K562 (cell line): Measurements from ENCODE around the gene TXNDC15. TPM values are rescaled to one million over a fixed set of nuclear protein-coding genes. Genes with fewer than 3 reads are reported as not detected.

Experiments used
- ATAC-seq: fragments of 200-7000 bp; cut with Tn5 transposase; 3 replicates; pipeline ENCODE4 v1.9.1; 2020; ENCODE audit warnings: moderate library complexity
- BruUV-seq: library from RNA; stranded (reverse); fragments of 400-500 nt; replicated peaks from 2 replicates; lab custom pipeline; 2021; lab: Mats Ljungman, UMichigan
- CTCF ChIA-PET: fragments of 300-600 bp; formaldehyde crosslinking; extraction: SDS; loops from one replicate; lab custom pipeline; 2021; ENCODE audit warnings: low intra/inter-chr PET ratio; lab: Yijun Ruan, JAX
- POLR2A ChIA-PET: fragments of 300-600, 350-650 bp; sonication (Branson Sonifier 250); formaldehyde crosslinking; extraction: SDS; loops from one replicate; lab custom pipeline; 2021; ENCODE audit warnings: antibody characterized with exemption, inconsistent platforms; lab: Yijun Ruan, JAX
- DNase-seq, 4 experiments: peaks; one replicate each; pipeline versions ENCODE4 v3.0.0 to v3.0.0-alpha.2; 2011 to 2018; ENCODE audit warnings: low spot score in 3 of 4, mixed read lengths in 3 of 4; ENCODE audit errors: extremely low read depth in 1 of 4
- FAIRE-seq: peaks from 2 replicates; lab custom pipeline; 2011; peaks lifted over from hg19 to GRCh38; lab: Jason Lieb, UNC
- H2AFZ ChIP-seq: 2 replicates; pipeline ENCODE4 v1.6.0; 2011; ENCODE audit warnings: low read depth, low read length, control low read depth, inconsistent platforms
- H3K27ac ChIP-seq: fragments of 200-600 bp; 3 replicates; pipeline ENCODE4 v1.8.0; 2011; ENCODE audit warnings: low read depth, mild to moderate bottlenecking, control low read depth, inconsistent platforms, low read length, moderate library complexity, mixed read lengths; ENCODE audit errors: extremely low read depth
- H3K27me3 ChIP-seq, 2 experiments: fragments of 300-600 bp in 1 of 2; 2 replicates in 1 of 2; 3 replicates in 1 of 2; pipeline versions ENCODE4 v1.6.0 to v1.8.0; 2011; ENCODE audit warnings: inconsistent platforms in 2 of 2, low read length in 2 of 2, mild to moderate bottlenecking in 1 of 2, mixed read lengths in 1 of 2, moderate library complexity in 1 of 2; ENCODE audit not compliant: control insufficient read depth in 2 of 2, insufficient read depth in 2 of 2
- H3K36me3 ChIP-seq: fragments of 300-600 bp; 3 replicates; pipeline ENCODE4 v1.8.0; 2011; ENCODE audit warnings: mild to moderate bottlenecking, low read length, inconsistent platforms; ENCODE audit not compliant: control insufficient read depth, insufficient read depth
- H3K4me1 ChIP-seq, 2 experiments: fragments of 200-600 bp in 1 of 2; replicated peaks in 1 of 2; 2 replicates in 1 of 2; 3 replicates in 1 of 2; pipeline versions ENCODE4 v1.5.1 to v1.8.0; 2011; ENCODE audit warnings: inconsistent platforms in 2 of 2, low read length in 2 of 2, mild to moderate bottlenecking in 1 of 2, mixed read lengths in 1 of 2, moderate library complexity in 1 of 2; ENCODE audit not compliant: control insufficient read depth in 2 of 2, insufficient read depth in 2 of 2
- H3K4me2 ChIP-seq: 2 replicates; pipeline ENCODE4 v1.6.1; 2011; ENCODE audit warnings: low read length, control low read depth, inconsistent platforms, mixed read lengths; ENCODE audit not compliant: insufficient read depth
- H3K4me3 ChIP-seq: fragments of 200-600 bp; sonication (generic), shearing (Covaris generic); 2 replicates; pipeline ENCODE4 v1.5.1; 2016; ENCODE audit warnings: control low read depth, inconsistent platforms
- H3K79me2 ChIP-seq: fragments of 200-600 bp; 3 replicates; pipeline ENCODE4 v1.8.0; 2011; ENCODE audit warnings: low read length, inconsistent platforms; ENCODE audit not compliant: control insufficient read depth, insufficient read depth
- H3K9ac ChIP-seq, 2 experiments: 2 replicates each; pipeline versions ENCODE4 v1.6.0 to v1.6.1; 2011; ENCODE audit warnings: low read depth in 2 of 2, low read length in 2 of 2, control low read depth in 1 of 2, inconsistent platforms in 1 of 2, mild to moderate bottlenecking in 1 of 2, mixed read lengths in 1 of 2; ENCODE audit not compliant: insufficient read depth in 1 of 2
- H3K9me1 ChIP-seq: one replicate; pipeline ENCODE4 v1.6.0; 2011; ENCODE audit warnings: inconsistent platforms, mild to moderate bottlenecking, low read length, moderate library complexity; ENCODE audit not compliant: control insufficient read depth, insufficient read depth
- H3K9me3 ChIP-seq: replicated peaks from 2 replicates; pipeline ENCODE4 v1.5.1; 2011; ENCODE audit warnings: low read depth, low read length, inconsistent platforms; ENCODE audit not compliant: control insufficient read depth, insufficient read depth
- H4K20me1 ChIP-seq: replicated peaks from 2 replicates; pipeline ENCODE4 v1.6.1; 2011; ENCODE audit warnings: low read length, inconsistent platforms, mixed read lengths; ENCODE audit not compliant: control insufficient read depth, insufficient read depth
- BCOR ChIP-seq: fragments of 450-650 bp; IDR thresholded peaks from 2 replicates; pipeline ENCODE4 v1.6.1; 2016
- IFI16 ChIP-seq: fragments of 250-450 bp; sonication (Bioruptor Pico); IDR thresholded peaks from 2 replicates; pipeline ENCODE4 v2.1.2; 2022; ENCODE audit warnings: mild to moderate bottlenecking, inconsistent platforms
- MBD1 ChIP-seq: fragments of 250-450 bp; sonication (Bioruptor Pico); IDR thresholded peaks from 2 replicates; pipeline ENCODE4 v1.8.0; 2022; ENCODE audit warnings: inconsistent platforms
- MCM5 ChIP-seq: fragments of 450-650 bp; IDR thresholded peaks from 2 replicates; pipeline ENCODE4 v1.6.1; 2016; ENCODE audit warnings: low read depth
- POLR2G ChIP-seq: fragments of 200-400 bp; formaldehyde crosslinking; IDR thresholded peaks from 2 replicates; pipeline ENCODE4 v1.6.1; 2017; ENCODE audit warnings: low read depth, mild to moderate bottlenecking, antibody characterized with exemption, low read length, moderate library complexity
- RAD51 ChIP-seq: fragments of 450-650 bp; IDR thresholded peaks from 2 replicates; pipeline ENCODE4 v1.7.1; 2016; ENCODE audit warnings: low read depth, mild to moderate bottlenecking, borderline replicate concordance
- TARDBP ChIP-seq: fragments of 450-650 bp; IDR thresholded peaks from 2 replicates; pipeline ENCODE4 v1.6.1; 2016
- ZNF124 ChIP-seq: sonication (generic); formaldehyde crosslinking; IDR thresholded peaks from 2 replicates; pipeline ENCODE4 v1.8.1; 2022; ENCODE audit warnings: missing genetic modification reagents
- ZNF217 ChIP-seq: sonication (generic); formaldehyde crosslinking; IDR thresholded peaks from 2 replicates; pipeline ENCODE4 v1.8.0; 2022; ENCODE audit warnings: mild to moderate bottlenecking, missing genetic modification reagents
- ZNF584 ChIP-seq: fragments of 200-800 bp; sonication (Bioruptor generic); IDR thresholded peaks from 2 replicates; pipeline ENCODE4 v1.6.1; 2016; ENCODE audit warnings: low read depth, mild to moderate bottlenecking, missing genetic modification characterization, missing compliant biosample characterization
- WGBS: fragments of 100-300 bp; shearing (Covaris generic); methylation state at CpG from one replicate; pipeline ENCODE4 v1.1.6; 2016; ENCODE audit warnings: low coverage, mixed read lengths; ENCODE audit not compliant: insufficient coverage; ENCODE audit errors: missing lambda C conversion rate; 5-methylcytosine and 5-hydroxymethylcytosine counted together
- in situ Hi-C: fragments of 300-500 bp; cut with MboI; formaldehyde crosslinking; loops from 4 replicates; pipeline ENCODE4 v1.15.0; 2018; ENCODE audit warnings: inconsistent platforms, mixed read lengths
- intact Hi-C: fragments of 100-400 bp; cut with micrococcal nuclease; formaldehyde crosslinking; loops from 2 replicates; pipeline ENCODE4 v1.14.2; 2022
- polyA plus RNA-seq, 8 experiments: library from polyadenylated mRNA; depleted of rRNA in 4 of 8; stranded (reverse) in 5 of 8; unstranded in 3 of 8; fragments of >200 nt; fragmentation: Nextera tagmentation in 2 of 8; fragmentation: Illumina TruSeq in 1 of 8; extraction: Ambion mirVana in 2 of 8; extraction: Trizol in 1 of 8; gene quantifications; 2 replicates each; pipeline versions ENCODE4 v1.2.1 to v1.2.3, GENCODE V29; 2011 to 2014; ENCODE audit warnings: inconsistent platforms in 1 of 8, missing spikeins in 1 of 8
- total RNA-seq, 7 experiments: library from RNA; depleted of rRNA in 6 of 7; stranded (reverse); fragments of >200 nt in 6 of 7; fragmentation: Illumina TruSeq in 2 of 7; extraction: Trizol in 2 of 7; gene quantifications; 2 replicates each; pipeline versions ENCODE4 v1.2.1 to v1.2.3, GENCODE V29; 2011 to 2021; ENCODE audit warnings: low replicate concordance in 1 of 7

TXNDC15 gene
- total and polyA plus RNA-seq, 9 of the 15 experiments (the other 6 are each of a cell fraction or from before 2014, with no cell fraction given): 3.0 to 15.4 (median 12.3) TPM

- Histone ChIP-seq H3K9me3 (no peaks in the 10 kb centered on the region), H3K4me1 (no peaks in the 10 kb centered on the region), H3K4me2 (no peak overlapping the region), H3K4me3 (no peak overlapping the region), H3K9ac (no peak overlapping the region), H3K9me1 (no peaks in the 10 kb centered on the region), H2AFZ (no peak overlapping the region), H4K20me1 (no peaks in the 10 kb centered on the region), H3K27me3 (no peaks in the 10 kb centered on the region; a peak in 1 of 5 replicates), H3K27ac (no peak overlapping the region), H3K36me3 (no peaks in the 10 kb centered on the region), H3K79me2 (no peaks in the 10 kb centered on the region)
- in situ Hi-C loops (no loop called here), intact Hi-C loops (no loop called here)
- DNase-seq: no peak
- no peak for ATAC-seq
- ChIA-PET CTCF (no interaction called here), POLR2A (interaction anchor here (0.9 to 1.4 kb wide), 2 partner anchors 9 to 18 kb away, joined by 5 read pairs; partner anchors contain the start of gene TXNDC15)
- TF ChIP-seq POLR2G (no peak), ZNF124 (CRISPR knock-in tag) (no peak), RAD51 (no peak), IFI16 (CRISPR knock-in tag) (no peak), TARDBP (no peak), ZNF217 (CRISPR knock-in tag) (no peak), MCM5 (no peak), ZNF584 (CRISPR knock-in tag) (no peak), MBD1 (no peak), BCOR (no peak)
- FAIRE-seq: no peak
- no TSS peak for BruUV-seq
- 62% methylated on average over 3 of the region's 3 CpGs for WGBS
Observed at GRCh38 chr5:134892282-134892681, 18.1 kb downstream of the TXNDC15 start.
